Measurements from ENCODE around the gene GSK3A. TPM values are rescaled to one million over a fixed set of nuclear protein-coding genes. Genes with fewer than 3 reads are reported as not detected.

GSK3A gene
- total RNA-seq, 2 donors from 2014 or later: 23.7 to 26.9 TPM

- DNase-seq (ENCODE audit: low spot score) (no peak), ATAC-seq (ENCODE audit: insufficient number of reproducible peaks, low FRiP score, low read depth) (no peak)
- Histone ChIP-seq H3K27me3 (replicated peaks; ENCODE audit: insufficient read depth) (no peaks in the 10 kb centered on the region), H3K9me3 (no peaks in the 10 kb centered on the region), H3K4me1 (ENCODE audit: control insufficient read depth in 1 of 2, low read depth in 2 of 2) (peaks cover 34 to 65% of the 10 kb centered on the region in 2 donors), H3K36me3 (peaks cover 13% of the 10 kb centered on the region), H3K27ac (peak overlapping the region; percentile 89 to 99), H3K4me3 (no peak overlapping the region)
- TF ChIP-seq CTCF (IDR thresholded peaks at IDR 0.05): no peak
Observed at GRCh38 chr19:42249769-42250168, 7.4 kb upstream of the GSK3A start.

- no peak for TF ChIP-seq CTCF (IDR thresholded peaks at IDR 0.05)
- Histone ChIP-seq H3K27ac (peak overlapping the region; percentile 89 to 99), H3K27me3 (replicated peaks; ENCODE audit: insufficient read depth) (no peaks in the 10 kb centered on the region), H3K36me3 (peaks cover 13% of the 10 kb centered on the region), H3K4me1 (ENCODE audit: control insufficient read depth in 1 of 2, low read depth in 2 of 2) (peaks cover 34 to 67% of the 10 kb centered on the region in 2 donors), H3K4me3 (no peak overlapping the region), H3K9me3 (no peaks in the 10 kb centered on the region)
- DNase-seq (ENCODE audit: low spot score): no peak
- ATAC-seq (ENCODE audit: insufficient number of reproducible peaks, low FRiP score, low read depth): no peak
Observed at GRCh38 chr19:42249149-42249750, 6.8 kb upstream of the GSK3A start.

DNA sequence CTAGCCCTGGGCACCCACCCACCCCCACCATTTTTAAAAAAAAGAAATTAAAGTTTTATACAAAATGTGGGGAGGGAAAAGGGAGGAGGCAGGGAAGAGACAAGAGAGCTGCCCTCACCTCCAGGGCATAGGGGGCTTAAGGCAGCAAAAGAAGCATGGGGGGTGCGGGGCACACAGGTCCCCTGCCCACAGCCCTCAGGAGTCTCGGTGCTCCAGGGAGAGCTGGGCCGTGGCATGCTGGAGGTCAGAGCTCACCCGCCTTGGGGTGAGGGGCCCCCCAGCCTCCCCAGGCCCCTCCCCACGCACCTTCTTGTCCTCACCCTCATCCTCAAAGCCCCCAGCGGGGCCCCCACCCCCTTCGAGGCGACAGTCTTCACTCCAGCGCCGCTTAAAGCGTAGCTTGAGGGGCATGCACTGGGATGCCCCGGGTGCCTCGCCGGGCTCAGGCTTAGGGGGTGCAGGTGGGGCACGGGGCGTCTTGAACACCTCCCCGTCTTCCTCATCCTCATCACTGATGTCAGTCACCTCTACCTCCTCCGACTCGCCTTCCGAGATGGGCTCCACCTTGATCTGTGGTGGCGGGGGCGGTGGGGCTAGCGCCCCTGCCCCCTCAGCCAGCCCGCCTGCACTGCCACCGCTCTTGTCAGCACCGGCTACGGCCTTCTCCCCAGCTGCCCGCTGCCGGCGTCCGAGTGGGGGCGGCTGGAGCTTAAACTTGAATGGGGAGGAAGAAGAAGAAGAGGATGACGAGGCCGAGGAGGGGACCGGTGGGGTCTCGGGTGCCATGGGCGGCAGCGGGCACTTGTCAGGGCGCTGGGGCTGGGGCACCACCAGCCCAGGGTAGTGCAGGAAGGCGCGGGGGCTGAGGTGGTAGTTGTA, 6.1 kb upstream of the GSK3A start:
- ATAC-seq (ENCODE audit: insufficient number of reproducible peaks, low FRiP score, low read depth): no peak
- Histone ChIP-seq H3K27ac (peak overlapping the region in 1 of 2 donors; percentile 45), H3K27me3 (replicated peaks; ENCODE audit: insufficient read depth) (no peaks in the 10 kb centered on the region), H3K4me3 (no peak overlapping the region), H3K36me3 (peaks cover 13% of the 10 kb centered on the region), H3K4me1 (ENCODE audit: control insufficient read depth in 1 of 2, low read depth in 2 of 2) (peaks cover 41 to 74% of the 10 kb centered on the region in 2 donors), H3K9me3 (no peaks in the 10 kb centered on the region)
- DNase-seq (ENCODE audit: low spot score): no peak
- TF ChIP-seq CTCF (IDR thresholded peaks at IDR 0.05): no peak

DNA sequence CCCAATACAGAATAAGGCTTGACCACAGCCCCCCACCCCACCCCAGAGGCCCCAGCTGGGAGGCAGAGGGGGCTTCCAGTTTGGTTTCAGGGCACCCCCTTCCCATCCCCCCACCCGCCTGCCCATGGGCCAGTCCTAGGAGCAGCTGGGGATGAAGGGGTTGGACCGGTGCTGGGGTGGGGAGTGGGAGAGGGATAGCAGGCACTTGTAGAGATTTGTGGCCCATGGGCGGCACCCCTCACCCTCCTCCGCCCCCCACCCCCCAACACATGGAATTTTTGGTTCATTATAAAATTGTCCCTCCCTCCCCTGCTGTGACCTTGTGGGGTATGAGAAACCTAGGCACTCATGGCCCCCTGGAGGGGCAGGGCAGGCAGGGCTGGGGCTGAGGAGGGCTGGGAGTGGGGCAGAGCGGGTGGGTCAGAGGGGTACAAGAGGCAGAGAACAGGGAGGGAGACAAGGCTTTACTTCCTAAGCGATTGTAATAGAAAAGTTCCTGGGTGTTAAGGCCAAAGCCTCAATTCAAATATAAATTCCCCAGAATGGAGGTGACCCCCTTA, 5.3 kb upstream of the GSK3A start:
- no peak for TF ChIP-seq CTCF (IDR thresholded peaks at IDR 0.05)
- Histone ChIP-seq H3K27me3 (replicated peaks; ENCODE audit: insufficient read depth) (no peaks in the 10 kb centered on the region), H3K4me3 (no peak overlapping the region), H3K27ac (no peak overlapping the region), H3K4me1 (ENCODE audit: control insufficient read depth in 1 of 2, low read depth in 2 of 2) (peaks cover 39 to 75% of the 10 kb centered on the region in 2 donors), H3K36me3 (peaks cover 13% of the 10 kb centered on the region), H3K9me3 (no peaks in the 10 kb centered on the region)
- no peak for DNase-seq (ENCODE audit: low spot score)
- ATAC-seq (ENCODE audit: insufficient number of reproducible peaks, low FRiP score, low read depth): no peak

Measured in thoracic aorta (tissue), 2 donors.